NCI-H2227 (cell line): ENCODE measurements around the gene FMNL3.
"Not testable (repeated sequence)": the region's sequence is repeated elsewhere in the genome, so short reads cannot be mapped to it uniquely, and the experiment has no call there.

Experiments used
- DNase-seq: peaks from one replicate; lab custom pipeline; 2025; ENCODE audit not compliant: unreplicated experiment; lab: John Stamatoyannopoulos, UW

FMNL3 gene

DNA sequence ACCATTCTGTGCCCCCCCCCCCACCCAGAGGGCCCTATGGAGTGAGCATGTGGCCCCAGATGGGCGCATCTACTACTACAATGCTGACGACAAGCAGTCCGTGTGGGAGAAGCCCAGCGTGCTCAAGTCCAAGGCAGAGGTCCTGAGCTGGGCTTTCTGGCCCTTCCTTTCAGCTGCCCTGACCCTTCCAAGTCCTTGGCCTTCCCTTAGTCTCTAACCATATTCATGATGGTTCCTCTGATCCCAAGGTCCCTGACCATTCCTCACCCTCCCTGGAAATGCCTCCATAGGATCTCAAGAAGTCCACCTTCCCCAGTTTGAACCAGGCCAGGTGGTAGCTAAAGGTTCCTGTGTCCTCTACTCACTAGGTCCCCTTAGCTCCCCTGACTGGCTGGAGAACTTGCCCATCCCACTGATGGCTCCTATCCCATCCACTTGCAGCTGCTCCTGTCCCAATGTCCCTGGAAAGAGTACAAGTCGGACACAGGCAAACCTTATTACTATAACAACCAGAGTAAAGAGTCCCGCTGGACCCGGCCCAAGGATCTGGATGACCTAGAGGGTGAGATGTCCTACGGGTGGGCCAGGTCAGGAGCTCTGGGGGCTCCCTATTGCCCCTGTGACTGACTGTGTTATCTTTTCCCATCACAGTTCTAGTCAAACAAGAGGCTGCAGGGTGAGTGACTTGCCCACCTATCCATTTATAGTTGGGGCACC, 74.1 kb downstream of the FMNL3 start:
- DNase-seq, result no peak

DNA sequence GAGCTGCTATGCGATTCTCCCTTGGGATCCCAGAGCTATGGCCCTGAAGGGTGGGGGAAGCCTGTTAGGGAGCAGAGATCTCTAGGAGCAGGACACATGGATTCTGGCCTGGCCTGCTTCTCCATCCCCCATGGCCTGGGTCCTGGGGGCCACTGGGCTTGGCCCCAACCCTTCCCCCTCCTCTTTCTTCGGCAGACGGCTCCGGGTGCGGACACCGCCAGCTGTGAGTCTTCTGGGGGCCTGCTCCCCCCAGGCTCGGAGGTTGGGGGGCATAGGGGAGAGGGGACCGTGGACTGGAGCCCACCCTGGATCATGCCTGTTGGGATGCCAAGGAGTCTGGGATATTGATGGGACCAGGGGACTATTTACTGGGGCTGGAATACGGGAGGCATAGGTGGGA, 74.8 kb downstream of the FMNL3 start:
- DNase-seq, result no peak

DNA sequence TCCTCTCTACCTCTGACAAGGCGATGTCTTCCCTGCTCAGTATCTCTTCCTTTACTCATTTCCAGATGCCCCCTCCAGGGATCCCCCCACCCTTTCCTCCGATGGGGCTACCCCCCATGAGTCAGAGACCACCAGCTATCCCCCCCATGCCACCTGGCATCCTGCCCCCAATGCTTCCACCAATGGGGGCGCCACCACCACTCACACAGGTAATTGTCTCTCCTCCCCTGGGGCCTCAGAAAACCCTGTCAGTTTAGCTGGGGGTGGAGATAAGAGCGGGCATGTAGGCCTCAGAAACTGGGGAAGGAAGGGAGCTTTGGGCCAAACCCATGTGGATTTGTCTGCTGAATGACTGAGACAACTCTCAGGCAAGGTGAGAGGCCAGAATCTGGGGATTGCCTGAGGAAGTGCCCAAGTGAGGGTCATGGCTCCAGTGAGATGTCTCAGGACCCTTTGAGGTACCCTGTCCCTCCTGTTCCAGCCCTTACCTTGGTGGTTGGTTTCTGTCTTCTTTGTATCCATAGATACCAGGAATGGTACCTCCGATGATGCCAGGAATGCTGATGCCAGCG, 75.8 kb downstream of the FMNL3 start:
- DNase-seq, result no peak

DNA sequence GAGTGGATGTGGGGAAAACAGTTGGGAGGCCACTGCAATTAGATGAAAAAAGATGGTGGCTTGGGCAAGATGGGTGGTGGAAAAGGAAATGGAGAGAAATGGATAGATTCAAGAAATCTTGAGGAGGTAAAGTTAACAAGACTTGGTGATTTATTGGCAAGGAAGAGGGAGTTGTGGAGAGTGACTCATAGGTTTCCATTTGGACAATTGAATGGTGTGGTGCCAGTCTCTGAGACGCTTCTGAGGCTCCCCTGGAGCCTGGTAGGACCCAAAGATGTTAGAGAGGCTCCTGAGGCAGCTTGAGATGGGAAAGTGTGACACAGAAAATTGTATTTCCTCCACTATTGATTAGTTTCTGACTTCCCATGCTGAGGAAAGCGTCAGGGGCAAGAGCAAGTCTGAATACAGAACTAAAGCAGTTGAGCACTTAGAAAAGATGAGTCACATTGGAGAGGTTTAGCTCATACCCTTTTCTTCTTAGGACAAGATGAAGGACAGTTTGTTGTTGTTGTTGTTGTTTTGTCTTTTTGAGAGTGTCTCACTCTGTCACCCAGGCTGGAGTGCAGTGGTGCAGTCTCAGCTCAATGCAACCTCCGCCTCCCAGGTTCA, 79.3 kb downstream of the FMNL3 start:
- DNase-seq, result no peak

DNA sequence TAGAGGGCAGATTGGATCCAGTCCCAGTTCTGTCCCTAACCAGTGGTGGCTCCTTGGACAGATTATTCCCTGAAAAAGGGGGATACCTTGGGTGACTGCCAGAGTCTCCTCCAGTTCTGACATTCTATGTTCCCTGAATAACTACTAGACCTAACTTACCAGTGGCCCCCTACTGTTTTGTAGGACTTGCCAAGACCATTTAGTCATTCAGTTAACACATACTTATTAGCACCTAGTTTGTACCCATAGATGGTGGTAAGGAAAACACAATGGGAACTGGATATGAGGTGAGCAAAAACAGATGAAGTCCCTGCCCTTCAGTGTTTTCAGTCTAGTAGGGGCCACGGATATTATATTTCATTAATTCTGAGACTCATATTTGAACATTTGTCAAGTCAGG, 80.4 kb downstream of the FMNL3 start:
- no peak for DNase-seq

DNA sequence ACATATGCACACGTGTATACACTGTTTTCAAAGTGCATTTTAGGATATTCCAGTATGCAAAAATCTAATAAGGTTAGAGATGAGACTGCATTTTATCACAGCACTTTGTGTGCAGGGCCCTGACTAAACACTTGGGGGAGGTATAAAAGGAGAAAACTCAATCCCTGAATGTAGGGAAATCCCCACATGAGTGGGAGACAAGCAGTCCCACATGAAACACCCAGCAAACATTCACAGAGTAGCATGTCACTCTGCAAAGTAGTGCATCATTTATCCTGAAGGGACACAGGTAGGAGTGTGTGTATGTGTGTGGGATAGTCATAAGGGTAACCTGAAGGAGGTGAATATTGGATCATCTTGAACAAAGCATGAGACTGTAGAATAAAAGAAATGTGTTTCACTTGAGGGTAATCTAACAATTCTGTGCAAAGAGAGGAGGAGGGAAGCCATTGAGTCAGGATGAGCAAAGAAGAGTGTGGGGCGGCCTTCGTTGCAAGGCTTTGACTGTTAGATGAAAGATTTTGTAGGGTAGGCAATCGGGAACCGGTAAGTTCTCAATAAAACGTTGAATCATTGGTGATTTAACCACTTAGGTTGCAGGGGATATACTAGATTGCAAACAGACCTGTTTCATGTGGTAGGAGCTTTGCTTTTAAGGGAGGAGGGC, 80.9 kb downstream of the FMNL3 start:
- DNase-seq, result no peak

DNA sequence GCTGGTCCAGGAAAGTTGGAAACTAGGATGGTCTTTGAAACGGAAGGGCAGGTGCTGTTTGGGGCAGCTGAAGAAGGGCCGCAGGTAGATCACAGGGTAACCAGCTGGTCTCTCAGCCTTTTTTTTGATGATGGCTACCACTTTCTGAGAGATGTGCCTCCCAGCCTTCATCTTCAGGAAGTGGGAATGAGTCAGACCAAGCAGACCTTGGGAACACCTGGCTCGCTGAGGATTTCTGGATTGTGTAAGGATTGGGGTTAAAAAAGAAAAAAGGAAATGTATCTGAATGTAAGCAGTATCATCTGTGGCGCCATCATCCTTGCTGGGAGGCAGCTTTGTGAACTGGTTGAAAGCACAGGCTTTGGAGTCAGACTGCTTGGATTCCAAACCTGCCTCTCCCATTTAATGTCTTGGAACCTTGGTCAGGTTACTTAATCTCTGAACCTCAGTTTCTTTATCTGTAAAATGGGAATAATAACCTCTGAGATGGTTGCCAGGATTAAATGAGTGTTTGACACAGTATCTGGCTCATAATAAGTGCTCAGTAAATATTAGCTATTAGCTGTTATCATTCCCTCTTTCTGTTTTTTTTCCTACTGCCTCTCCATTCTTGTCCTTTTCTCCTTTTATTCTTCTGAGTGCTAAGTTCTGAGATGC, 82.2 kb downstream of the FMNL3 start:
- no peak for DNase-seq

DNA sequence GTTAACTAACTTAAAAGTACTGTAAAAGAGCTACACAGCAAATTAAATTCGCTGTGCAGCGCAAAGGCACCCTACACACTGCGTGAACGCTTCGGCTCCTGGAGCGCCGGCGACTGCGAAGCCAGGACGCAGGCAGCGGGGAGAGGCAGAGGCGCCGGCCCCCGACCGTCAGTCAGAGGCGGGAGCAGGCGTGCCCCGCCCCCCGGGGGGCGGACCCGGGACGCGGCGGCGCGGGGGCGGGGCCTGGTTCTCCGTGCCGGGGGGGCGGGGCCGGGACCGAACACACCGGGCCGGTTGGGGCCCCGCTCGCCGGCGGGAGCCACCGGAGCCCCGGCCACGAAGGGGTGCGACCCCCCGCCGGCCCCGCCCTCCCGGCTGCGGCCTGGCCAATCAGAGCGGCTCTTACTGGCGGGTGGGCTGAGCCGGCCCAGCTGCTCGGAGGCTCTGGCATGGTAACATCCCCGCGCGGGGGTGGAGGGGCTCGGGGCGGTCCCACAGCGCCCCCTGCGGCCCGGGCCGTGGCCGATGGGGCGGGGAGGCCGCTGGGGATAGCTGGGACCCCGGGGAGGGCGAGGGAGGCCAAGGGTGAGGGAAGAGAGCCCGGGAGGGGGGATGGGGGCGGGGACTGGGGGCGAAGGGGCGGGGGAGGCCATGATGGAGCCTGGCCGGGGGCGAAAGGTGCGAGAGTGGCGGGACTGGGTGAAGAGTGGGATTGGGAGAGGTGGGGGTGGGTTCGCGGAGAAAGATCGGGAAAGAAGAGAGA, 83.9 kb downstream of the FMNL3 start, which contains the start of gene PRPF40B:
PRPF40B (plus strand) TSS at position 420 of the 763 bp plus-strand sequence; CDS start at position 450, 30 bp downstream.
- peak; percentile 92 for DNase-seq

DNA sequence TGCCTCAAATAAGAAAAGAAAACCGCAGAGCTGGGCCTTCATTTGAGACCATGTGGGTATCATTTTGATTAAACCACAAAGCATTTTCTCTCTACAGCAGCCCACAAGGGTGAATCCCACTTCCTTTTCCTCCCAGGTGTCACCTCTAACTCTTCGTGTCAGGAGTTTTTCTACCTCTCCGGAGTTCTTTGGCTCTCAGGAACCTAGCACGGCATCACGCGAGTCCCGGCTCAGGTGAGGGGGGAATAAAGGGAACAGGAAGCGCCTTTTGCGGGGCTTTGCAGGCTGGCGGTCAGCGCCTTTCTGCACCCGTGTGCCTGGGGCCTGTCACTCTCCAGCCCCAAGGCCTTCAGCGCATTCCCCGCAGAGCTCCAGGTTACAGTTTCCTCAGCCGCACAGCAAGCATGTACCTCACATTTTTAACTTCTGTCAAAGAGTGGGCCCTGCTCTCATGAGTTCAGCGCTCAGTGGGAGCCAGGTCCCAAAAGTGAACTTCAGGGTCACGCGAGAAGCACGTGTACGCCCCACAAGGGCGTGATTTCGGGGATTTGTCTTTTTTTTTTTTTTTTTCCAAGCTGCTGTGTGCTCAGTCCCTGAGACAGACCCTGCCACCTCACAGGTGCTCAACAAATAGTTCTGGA, 84.6 kb downstream of the FMNL3 start:
- DNase-seq, result no peak

DNA sequence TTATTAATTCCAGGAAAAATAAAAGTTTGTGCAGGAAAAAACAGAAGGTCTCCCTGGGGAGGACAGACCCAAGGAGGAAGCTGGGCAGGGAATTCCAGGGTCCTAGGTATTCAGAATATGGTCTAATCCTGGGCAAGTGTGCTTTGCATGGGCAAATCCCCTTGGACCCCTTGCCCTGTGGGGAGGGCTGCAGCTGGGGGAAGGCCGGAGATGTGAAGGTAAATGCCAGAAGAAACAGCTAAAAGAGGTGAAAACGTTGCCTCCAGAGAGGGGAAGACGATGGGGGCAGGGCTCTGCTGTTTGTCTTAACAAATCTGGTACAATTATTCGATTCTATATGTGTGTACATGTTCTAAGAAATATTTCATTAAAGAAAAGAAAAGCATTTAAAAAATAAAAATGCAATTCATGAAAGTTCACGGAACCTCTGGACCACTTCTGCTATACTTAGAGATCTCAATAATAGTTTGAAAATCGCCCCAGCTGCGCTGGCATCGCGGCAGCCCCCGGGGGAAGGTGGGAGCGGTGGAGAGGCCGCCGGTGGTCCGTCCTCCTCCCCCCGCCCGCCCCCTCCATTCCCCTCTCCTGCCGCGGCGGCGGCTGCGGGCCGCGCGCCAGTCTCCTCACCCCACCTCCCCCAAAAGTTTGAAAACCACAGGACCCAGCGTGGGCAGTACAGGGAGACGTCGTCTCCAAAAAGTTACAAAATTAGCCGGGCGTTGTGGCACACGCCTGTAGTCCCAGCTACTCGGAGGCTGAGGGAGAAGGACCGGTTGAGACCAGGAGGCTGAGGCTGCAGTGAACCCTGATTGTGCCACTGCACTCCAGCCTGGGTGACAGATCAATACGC, 85.3 kb downstream of the FMNL3 start:
- DNase-seq, result no peak

DNA sequence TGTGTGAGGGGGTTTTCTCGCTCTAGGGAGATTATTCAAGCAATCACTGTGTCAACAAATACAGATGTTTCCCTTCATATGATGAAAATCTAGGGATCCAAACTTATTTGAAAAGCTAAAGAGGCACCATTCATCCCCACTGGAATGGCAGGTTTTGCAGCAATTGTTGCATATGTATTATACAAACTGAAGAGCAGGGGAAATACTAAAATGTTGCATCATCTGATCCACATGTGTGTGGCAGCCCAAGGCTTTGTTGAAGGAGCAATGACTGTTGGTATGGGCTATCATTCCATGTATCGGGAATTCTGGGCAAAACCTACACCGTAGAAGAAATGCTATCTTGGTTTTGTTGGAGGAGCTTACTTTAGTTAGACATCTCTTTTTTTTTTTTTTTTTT, 87.9 kb downstream of the FMNL3 start:
- no peak for DNase-seq

DNA sequence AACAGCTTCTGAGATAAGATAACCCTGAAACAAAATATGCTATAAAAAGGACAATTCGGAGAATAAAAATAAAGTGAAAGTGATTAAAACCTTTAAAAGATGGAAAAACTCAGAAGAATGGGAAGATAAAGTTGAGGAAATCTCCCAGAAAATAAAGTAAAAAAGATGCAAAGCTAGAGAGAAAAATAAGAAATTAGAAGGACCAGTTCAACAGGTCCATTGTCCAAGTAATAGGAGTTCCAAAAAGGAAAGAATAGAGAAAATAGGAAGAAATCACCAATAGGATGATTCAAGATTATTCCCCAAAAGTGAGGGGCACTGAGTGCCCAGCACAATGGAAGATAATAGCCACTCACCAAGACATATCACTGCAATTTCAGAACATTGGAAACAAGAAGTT, 88.6 kb downstream of the FMNL3 start:
- no peak for DNase-seq

DNA sequence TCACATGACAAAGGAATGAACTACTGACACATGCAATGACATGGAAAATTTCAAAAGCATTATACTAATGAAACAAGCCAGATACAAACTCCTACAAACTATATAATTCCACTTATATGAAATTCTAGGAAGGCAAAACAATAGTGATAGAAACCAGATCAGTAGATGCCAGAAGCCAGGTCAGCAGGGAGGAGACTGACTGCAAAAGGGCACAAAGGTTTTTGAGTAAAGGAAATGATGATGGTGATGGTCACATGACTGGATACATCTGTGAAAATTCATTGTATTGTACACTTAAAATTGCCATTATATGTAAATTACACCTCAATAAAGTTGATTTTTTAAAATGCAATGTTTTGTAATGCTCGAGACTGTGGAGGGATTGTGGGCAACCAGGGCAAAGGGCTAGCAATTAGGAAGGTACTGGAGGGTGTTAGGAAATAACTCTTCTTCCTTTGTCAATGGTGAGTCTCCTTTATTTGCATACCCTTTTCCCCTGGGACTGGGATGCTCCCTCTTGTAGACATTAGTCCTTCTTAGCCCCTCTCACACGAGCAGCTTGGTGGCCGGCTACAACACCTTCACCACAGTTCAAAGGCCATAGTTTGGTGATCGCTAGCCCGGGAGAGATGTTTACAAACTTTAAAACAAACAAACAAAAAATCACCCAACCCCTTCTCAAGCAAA, 90.5 kb downstream of the FMNL3 start:
- no peak for DNase-seq

DNA sequence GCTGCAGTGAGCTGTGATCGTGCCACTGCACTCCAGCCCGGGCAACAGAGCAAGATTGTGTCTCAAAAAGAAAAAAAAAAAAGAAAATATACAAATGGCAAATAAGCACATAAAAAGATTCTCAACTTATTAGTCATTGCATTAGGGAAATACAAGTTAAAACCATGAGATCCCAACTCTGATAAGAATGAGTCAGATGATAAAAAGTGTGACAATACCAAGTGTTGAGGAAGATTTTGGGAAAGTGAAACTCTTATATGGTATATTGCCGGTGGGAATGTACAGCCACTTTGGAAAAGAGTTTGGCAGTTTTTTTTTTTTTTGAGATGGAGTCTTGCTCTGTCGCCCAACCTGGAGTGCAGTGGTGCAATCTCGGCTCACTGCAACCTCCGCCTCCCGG, 91.5 kb downstream of the FMNL3 start:
- DNase-seq, result no peak

DNA sequence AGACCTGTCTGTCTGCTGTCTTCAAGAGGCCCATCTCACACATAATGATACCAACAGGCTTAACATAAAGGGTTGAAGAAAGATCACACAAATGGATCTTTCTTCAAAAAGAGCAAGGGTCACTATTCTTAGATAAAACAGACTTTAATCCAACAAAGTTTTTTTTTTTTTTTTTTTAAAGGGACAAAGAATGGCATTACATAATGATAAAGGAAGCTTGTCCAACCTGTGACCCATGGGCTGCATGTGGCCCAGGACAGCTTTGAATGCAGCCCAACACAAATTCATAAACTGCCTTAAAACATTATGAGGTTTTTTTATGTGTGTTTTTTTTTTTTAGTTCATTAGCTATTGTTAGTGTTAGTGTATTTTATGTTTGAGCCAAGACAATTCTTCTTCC, 95.0 kb downstream of the FMNL3 start:
- no peak for DNase-seq

DNA sequence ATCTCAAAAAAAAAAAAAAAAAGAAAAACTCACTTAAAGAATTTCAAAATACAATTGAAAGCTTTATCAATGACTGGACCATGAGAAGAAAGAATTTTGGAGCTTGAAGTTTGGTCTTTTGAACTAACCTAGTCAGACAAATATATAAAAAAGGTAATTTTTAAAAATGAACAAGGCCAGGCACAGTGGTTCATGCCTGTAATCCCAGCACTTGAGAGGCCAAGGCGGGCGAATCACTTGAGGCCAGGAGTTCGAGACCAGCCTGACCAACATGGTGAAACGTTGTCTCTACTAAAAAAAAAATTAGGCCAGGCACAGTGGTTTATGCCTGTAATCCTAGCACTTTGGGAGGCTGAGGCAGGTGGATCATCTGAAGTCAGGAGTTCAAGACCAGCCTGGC, 96.4 kb downstream of the FMNL3 start:
- not testable (repeated sequence) for DNase-seq

DNA sequence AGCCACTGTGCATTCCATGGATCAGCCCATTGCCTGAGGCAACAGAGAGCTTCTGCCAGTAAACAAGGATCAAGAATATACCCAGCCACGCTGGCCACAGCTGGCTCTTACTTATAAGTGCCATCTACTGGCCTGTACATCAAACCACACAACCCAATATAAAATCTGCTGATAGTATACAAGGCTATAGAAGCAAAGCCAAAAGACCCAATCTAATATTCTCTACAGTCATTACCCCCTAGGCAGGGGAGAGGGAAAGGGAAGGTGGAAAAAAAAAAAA, 97.4 kb downstream of the FMNL3 start:
- DNase-seq, result no peak

DNA sequence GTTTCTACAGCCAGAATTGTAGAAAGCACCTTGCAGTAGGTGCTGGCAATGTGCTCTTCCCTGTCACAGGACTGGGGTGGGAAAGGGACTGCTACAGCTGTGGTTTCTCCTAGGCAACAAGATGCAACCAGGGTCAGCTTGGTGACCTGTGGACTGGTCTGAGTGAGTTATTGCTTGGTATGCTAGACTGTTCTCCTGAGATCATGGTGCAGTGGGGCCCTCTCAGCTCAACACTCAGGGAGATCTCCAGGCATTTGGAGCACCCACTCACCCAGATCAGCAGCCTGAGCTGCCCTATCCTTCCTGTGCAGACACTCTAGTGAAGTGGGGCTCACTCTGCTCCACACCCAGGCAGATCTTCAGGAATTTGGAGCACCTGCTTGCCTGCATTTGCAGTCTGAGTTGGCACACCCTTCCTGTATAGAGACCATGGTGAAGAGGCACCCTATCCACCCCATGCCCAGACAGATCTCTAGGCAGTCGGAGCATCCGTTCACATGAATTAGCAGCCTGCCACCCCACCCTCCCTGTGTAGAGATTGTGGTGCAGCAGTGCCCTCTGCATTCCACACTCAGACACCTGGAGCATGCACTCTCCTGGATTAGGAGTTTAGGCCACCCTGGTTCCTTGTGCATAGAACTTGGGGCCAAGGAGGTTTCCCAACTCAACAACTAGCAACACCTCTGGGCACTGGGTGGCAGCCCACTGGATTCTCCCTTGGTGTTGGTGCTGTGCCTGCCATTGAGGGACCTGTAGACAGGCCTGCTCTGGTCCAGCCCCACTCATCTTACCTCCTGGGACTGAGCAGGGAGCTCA, 97.9 kb downstream of the FMNL3 start:
- no peak for DNase-seq
